Psoas muscle (tissue), 8 donors: ENCODE results near the gene GSTO2. TPM values are rescaled to one million over a fixed set of nuclear protein-coding genes. Genes with fewer than 3 reads are reported as not detected.

Experiments
- ATAC-seq, 4 donors: fragments of 200-7000 bp; cut with Tn5 transposase; one replicate each; pipeline ENCODE4 v1.9.1; 2020; ENCODE audit warnings: moderate library complexity in 3 of 4, mild to moderate bottlenecking in 2 of 4
- DNase-seq, 2 donors: peaks; one replicate each; pipeline ENCODE4 v3.0.0-alpha.2; 2020
- H3K27ac ChIP-seq: fragments of 200-600 bp; one replicate; pipeline ENCODE4 v1.8.0; 2022
- H3K27me3 ChIP-seq, 3 donors: fragments of 200-600 bp in 1 of 3; one replicate each; pipeline versions ENCODE4 v1.6.1 to v1.8.0; 2013 to 2022; ENCODE audit warnings: low read length in 2 of 3, mild to moderate bottlenecking in 2 of 3, moderate library complexity in 1 of 3; ENCODE audit not compliant: insufficient read depth in 3 of 3
- H3K36me3 ChIP-seq, 2 donors: fragments of 200-600 bp in 1 of 2; one replicate each; pipeline versions ENCODE4 v1.6.1 to v1.8.0; 2013 to 2022; ENCODE audit warnings: low read depth in 1 of 2, mild to moderate bottlenecking in 1 of 2, moderate library complexity in 1 of 2; ENCODE audit not compliant: insufficient read depth in 1 of 2
- H3K4me1 ChIP-seq: fragments of 200-600 bp; one replicate; pipeline ENCODE4 v1.8.0; 2022
- H3K4me3 ChIP-seq: fragments of 200-600 bp; one replicate; pipeline ENCODE4 v1.8.0; 2022; ENCODE audit warnings: mild to moderate bottlenecking
- H3K9me3 ChIP-seq: fragments of 200-600 bp; one replicate; pipeline ENCODE4 v1.8.0; 2022
- CTCF ChIP-seq: fragments of 200-600 bp; IDR thresholded peaks from one replicate; pipeline ENCODE4 v1.8.0; 2022; ENCODE audit warnings: antibody characterized with exemption
- WGBS, 3 donors: extraction: QIAGEN DNeasy Blood & Tissue Kit; methylation state at CpG; one replicate each; pipeline versions ENCODE4 v1.1.6 to v1.1.7; 2013; 5-methylcytosine and 5-hydroxymethylcytosine counted together
- intact Hi-C, 2 donors: fragments of 100-400 bp; cut with DNase I; formaldehyde crosslinking; loops; one replicate each; pipeline versions ENCODE4 v1.11.0 to v1.14.2; 2022
- polyA plus RNA-seq, 3 donors: library from polyadenylated mRNA; stranded (reverse); fragments of 200-250 nt; gene quantifications; one replicate each; pipeline ENCODE4 v1.2.3, GENCODE V29; 2013
- total RNA-seq, 4 donors: library from RNA; stranded (reverse); fragmentation: NEBNext Ultra II Directional in 2 of 4; extraction: Animal tissue kit (Norgen Biotek cat#: 25700) in 2 of 4; gene quantifications; one replicate each; pipeline versions ENCODE4 v1.2.1 to v1.2.4, GENCODE V29; 2021 to 2023
- donor health status: healthy with polysubstance abuse.
- donor health status: DM: no; HTN: no; CAD: no; lungs with moderate emphysema.
- donor health status: Bipolar disorder and iron deficiency.
- donor health status: healthy.
- donor health status: DM: yes; HTN: yes; CAD: no.
- donor health status: DM: no; HTN: no; CAD: no.
- donor health status: DM: no; HTN: no; CAD: no.
- donor health status: DM: yes; HTN: yes; CAD: no.

GSTO2 gene
- total and polyA plus RNA-seq, 7 donors: 0.23 to 4.6 (median 1.4) TPM

GRCh38 chr10:104258209-104258608, 10.8 kb upstream of the GSTO2 start:
- Histone ChIP-seq H3K27ac (peak overlapping the region; percentile 99), H3K27me3 (no peaks in the 10 kb centered on the region), H3K9me3 (no peaks in the 10 kb centered on the region), H3K4me1 (peaks cover 40% of the 10 kb centered on the region), H3K4me3 (no peak overlapping the region), H3K36me3 (peaks cover 13 to 61% of the 10 kb centered on the region in 2 donors)
- WGBS, 3 donors: 24 to 52% (median 33%) methylated on average over 3 of the region's 3 CpGs
- ATAC-seq (no peak), DNase-seq (no peak)
- TF ChIP-seq CTCF: no peak
- intact Hi-C loops: loop anchor here in 1 of 2 donors (10.0 kb wide), 1 partner anchor 133 kb away; the partner anchor contains the start of gene SFR1

- intact Hi-C loops: loop anchor here in 1 of 2 donors (10.0 kb wide), 1 partner anchor 135 kb away; the partner anchor contains the start of gene SFR1
- no peaks in the 10 kb centered on the region for H3K9me3 ChIP-seq
- H3K27ac ChIP-seq: peak overlapping the region; percentile 99
- H3K36me3 ChIP-seq: peaks cover 13 to 74% of the 10 kb centered on the region in 2 donors
- H3K4me1 ChIP-seq: peaks cover 40% of the 10 kb centered on the region
- DNase-seq (no peak), ATAC-seq (no peak)
- H3K4me3 ChIP-seq: no peak overlapping the region
- no peak for TF ChIP-seq CTCF
- 84 to 94% (median 87%) methylated on average over 3 of the region's 3 CpGs for WGBS, 3 donors
- no peaks in the 10 kb centered on the region for H3K27me3 ChIP-seq
Measured at GRCh38 chr10:104259456-104259855, 9.5 kb upstream of the GSTO2 start.

GRCh38 chr10:104259999-104260774, 8.8 kb upstream of the GSTO2 start:
- ATAC-seq: no peak
- Histone ChIP-seq H3K4me3 (no peak overlapping the region), H3K27me3 (no peaks in the 10 kb centered on the region), H3K36me3 (peaks cover 13 to 81% of the 10 kb centered on the region in 2 donors), H3K27ac (peak overlapping the region; percentile 24), H3K4me1 (peaks cover 40% of the 10 kb centered on the region), H3K9me3 (no peaks in the 10 kb centered on the region)
- WGBS, 3 donors: 86 to 90% (median 90%) methylated on average over 6 of the region's 6 CpGs
- DNase-seq: no peak
- TF ChIP-seq CTCF: no peak
- intact Hi-C loops: loop anchor here in 1 of 2 donors (10.0 kb wide), 1 partner anchor 135 kb away; the partner anchor contains the start of gene SFR1

- DNase-seq (no peak), ATAC-seq (no peak)
- H3K27me3 ChIP-seq: no peaks in the 10 kb centered on the region
- H3K27ac ChIP-seq: peak overlapping the region; percentile 24
- WGBS, 3 donors: 57 to 71% (median 68%) methylated on average over 3 of the region's 3 CpGs
- H3K36me3 ChIP-seq: peaks cover 13 to 87% of the 10 kb centered on the region in 2 donors
- TF ChIP-seq CTCF: no peak
- intact Hi-C loops: no loop called here
- no peaks in the 10 kb centered on the region for H3K9me3 ChIP-seq
- peaks cover 40% of the 10 kb centered on the region for H3K4me1 ChIP-seq
- H3K4me3 ChIP-seq: no peak overlapping the region
Measured at GRCh38 chr10:104260775-104261115, 8.2 kb upstream of the GSTO2 start.
